ENCODE data around the gene BMP8B.
"Not testable (repeated sequence)": the region's sequence is repeated elsewhere in the genome, so short reads cannot be mapped to it uniquely, and the experiment has no call there.

The BMP8B gene

GRCh38 chr1:39832294-39832693 is 43.6 kb upstream of the BMP8B start:
- CTCF ChIA-PET = no interaction called here
- Histone ChIP-seq H3K4me3 (ENCODE audit: control insufficient read depth in 1 of 7, extremely low read depth in 1 of 7, insufficient read depth in 4 of 7, low read depth in 2 of 7, low read length in 6 of 7) (no peak overlapping the region), H3K27me3 (replicated peaks in 2 of 5; ENCODE audit: control insufficient read depth in 4 of 5, insufficient read depth in 5 of 5, low read length in 4 of 5) (peaks cover 0 to 15% (median 2%) of the 10 kb centered on the region in 5 experiments), H3K36me3 (ENCODE audit: control insufficient read depth in 4 of 4, insufficient read depth in 4 of 4, low read length in 3 of 4) (peaks cover 0 to 4% (median 1%) of the 10 kb centered on the region in 4 experiments), H3K4me1 (ENCODE audit: control extremely low read depth in 1 of 4, control insufficient read depth in 4 of 4, insufficient read depth in 4 of 4, low read length in 3 of 4) (no peaks in the 10 kb centered on the region), H3K27ac (ENCODE audit: insufficient read depth in 1 of 2, low read depth in 1 of 2, low read length in 2 of 2, poor library complexity in 1 of 2, severe bottlenecking in 2 of 2) (no peak overlapping the region), H3K9me3 (ENCODE audit: control extremely low read depth in 1 of 5, control insufficient read depth in 4 of 5, insufficient read depth in 2 of 5, low read depth in 1 of 5, low read length in 4 of 5) (no peaks in the 10 kb centered on the region)
- POLR2A ChIA-PET = no interaction called here
- no peak for DNase-seq
- 77% methylated on average over 6 of the region's 6 CpGs for WGBS (ENCODE audit: insufficient coverage)

- H3K27me3 ChIP-seq (replicated peaks in 2 of 5; ENCODE audit: control insufficient read depth in 4 of 5, insufficient read depth in 5 of 5, low read length in 4 of 5) = peaks cover 0 to 15% (median 2%) of the 10 kb centered on the region in 5 experiments
- DNase-seq = no peak
- no peak overlapping the region for H3K27ac ChIP-seq (ENCODE audit: insufficient read depth in 1 of 2, low read depth in 1 of 2, low read length in 2 of 2, poor library complexity in 1 of 2, severe bottlenecking in 2 of 2)
- no peaks in the 10 kb centered on the region for H3K36me3 ChIP-seq (ENCODE audit: control insufficient read depth in 4 of 4, insufficient read depth in 4 of 4, low read length in 3 of 4)
- ChIA-PET CTCF (interaction anchor here (0.5 to 2.1 kb wide), 6 partner anchors 12 to 903 kb away, joined by 3 to 7 read pairs (median 4); no protein-coding TSS in a partner anchor), POLR2A (no interaction called here)
- WGBS (ENCODE audit: insufficient coverage) = 81% methylated on average over 6 of the region's 6 CpGs
- no peak overlapping the region for H3K4me3 ChIP-seq (ENCODE audit: control insufficient read depth in 1 of 7, extremely low read depth in 1 of 7, insufficient read depth in 4 of 7, low read depth in 2 of 7, low read length in 6 of 7)
- no peaks in the 10 kb centered on the region for H3K4me1 ChIP-seq (ENCODE audit: control extremely low read depth in 1 of 4, control insufficient read depth in 4 of 4, insufficient read depth in 4 of 4, low read length in 3 of 4)
- H3K9me3 ChIP-seq (ENCODE audit: control extremely low read depth in 1 of 5, control insufficient read depth in 4 of 5, insufficient read depth in 2 of 5, low read depth in 1 of 5, low read length in 4 of 5) = no peaks in the 10 kb centered on the region
Measured at GRCh38 chr1:39829791-39830533, 41.3 kb upstream of the BMP8B start.

- ChIA-PET POLR2A (interaction anchor here (0.6 kb wide), 2 partner anchors 19 to 59 kb away, joined by 3 read pairs; no protein-coding TSS in a partner anchor), CTCF (interaction anchor here (0.6 to 1.9 kb wide), 7 partner anchors 11 to 901 kb away, joined by 3 to 7 read pairs (median 4); partner anchors contain the start of gene MYCL)
- DNase-seq = no peak
- no peaks in the 10 kb centered on the region for H3K4me1 ChIP-seq (ENCODE audit: control extremely low read depth in 1 of 4, control insufficient read depth in 4 of 4, insufficient read depth in 4 of 4, low read length in 3 of 4)
- no peak overlapping the region for H3K27ac ChIP-seq (ENCODE audit: insufficient read depth in 1 of 2, low read depth in 1 of 2, low read length in 2 of 2, poor library complexity in 1 of 2, severe bottlenecking in 2 of 2)
- H3K9me3 ChIP-seq (ENCODE audit: control extremely low read depth in 1 of 5, control insufficient read depth in 4 of 5, insufficient read depth in 2 of 5, low read depth in 1 of 5, low read length in 4 of 5) = no peaks in the 10 kb centered on the region
- no CpG with 5 or more reads among the region's 2 CpGs for WGBS (ENCODE audit: insufficient coverage)
- no peak overlapping the region for H3K4me3 ChIP-seq (ENCODE audit: control insufficient read depth in 1 of 7, extremely low read depth in 1 of 7, insufficient read depth in 4 of 7, low read depth in 2 of 7, low read length in 6 of 7)
- no peaks in the 10 kb centered on the region for H3K36me3 ChIP-seq (ENCODE audit: control insufficient read depth in 4 of 4, insufficient read depth in 4 of 4, low read length in 3 of 4)
- peaks cover 0 to 15% (median 2%) of the 10 kb centered on the region in 5 experiments for H3K27me3 ChIP-seq (replicated peaks in 2 of 5; ENCODE audit: control insufficient read depth in 4 of 5, insufficient read depth in 5 of 5, low read length in 4 of 5)
Measured at GRCh38 chr1:39828734-39829133, 40.1 kb upstream of the BMP8B start.

DNA sequence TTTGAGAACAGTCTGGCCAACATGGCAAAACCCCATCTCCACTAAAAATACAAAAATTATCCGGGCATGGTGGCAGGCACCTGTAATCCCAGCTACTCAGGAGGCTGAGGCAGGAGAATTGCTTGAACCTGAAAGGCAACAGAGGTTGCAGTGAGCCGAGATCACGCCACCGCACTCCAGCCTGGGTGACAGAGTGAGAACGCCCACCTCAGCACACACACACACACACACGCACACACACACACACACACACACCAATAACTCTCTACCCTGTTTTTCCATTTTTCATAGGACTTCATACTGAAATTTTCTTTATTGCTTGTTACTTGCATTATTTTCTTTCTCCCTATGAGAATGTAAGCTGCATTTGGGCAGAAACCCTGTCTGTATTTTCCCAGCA is 39.6 kb upstream of the BMP8B start:
- POLR2A ChIA-PET = interaction anchor here (0.6 kb wide), 2 partner anchors 19 to 59 kb away, joined by 3 read pairs; no protein-coding TSS in a partner anchor
- not testable (repeated sequence) for H3K4me3 ChIP-seq (ENCODE audit: control insufficient read depth in 1 of 7, extremely low read depth in 1 of 7, insufficient read depth in 4 of 7, low read depth in 2 of 7, low read length in 6 of 7); H3K4me1 ChIP-seq (ENCODE audit: control extremely low read depth in 1 of 4, control insufficient read depth in 4 of 4, insufficient read depth in 4 of 4, low read length in 3 of 4); H3K36me3 ChIP-seq (ENCODE audit: control insufficient read depth in 4 of 4, insufficient read depth in 4 of 4, low read length in 3 of 4); H3K9me3 ChIP-seq (ENCODE audit: control extremely low read depth in 1 of 5, control insufficient read depth in 4 of 5, insufficient read depth in 2 of 5, low read depth in 1 of 5, low read length in 4 of 5); H3K27ac ChIP-seq (ENCODE audit: insufficient read depth in 1 of 2, low read depth in 1 of 2, low read length in 2 of 2, poor library complexity in 1 of 2, severe bottlenecking in 2 of 2); DNase-seq
- WGBS (ENCODE audit: insufficient coverage) = 87% methylated on average over 5 of the region's 6 CpGs
- peaks cover 0 to 15% (median 2%) of the 10 kb centered on the region in 5 experiments for H3K27me3 ChIP-seq (replicated peaks in 2 of 5; ENCODE audit: control insufficient read depth in 4 of 5, insufficient read depth in 5 of 5, low read length in 4 of 5)
- CTCF ChIA-PET = interaction anchor here (0.6 to 1.9 kb wide), 8 partner anchors 8 to 901 kb away, joined by 3 to 7 read pairs (median 4); partner anchors contain the start of gene MYCL

DNA sequence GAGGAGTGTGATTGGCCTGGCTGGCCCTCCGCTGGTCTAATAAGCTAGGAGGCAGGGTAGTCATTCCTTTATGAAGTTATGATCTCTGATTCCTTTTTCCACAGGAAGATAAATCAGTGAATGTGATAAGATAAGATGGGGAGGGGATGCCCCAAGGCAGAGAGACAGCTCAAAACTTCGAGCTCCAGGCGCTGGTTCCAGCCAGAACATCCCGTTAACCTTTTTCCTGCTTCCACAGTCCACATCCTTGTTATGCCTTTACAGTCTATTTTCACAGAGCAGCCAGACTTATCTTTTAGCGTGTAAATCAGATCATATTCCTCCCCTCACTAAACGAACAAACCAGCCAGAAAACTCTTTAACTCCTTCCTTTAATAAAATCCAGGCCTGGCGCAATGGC is 38.5 kb upstream of the BMP8B start:
- no peaks in the 10 kb centered on the region for H3K36me3 ChIP-seq (ENCODE audit: control insufficient read depth in 4 of 4, insufficient read depth in 4 of 4, low read length in 3 of 4)
- POLR2A ChIA-PET = no interaction called here
- DNase-seq = no peak
- peaks cover 0 to 15% (median 2%) of the 10 kb centered on the region in 5 experiments for H3K27me3 ChIP-seq (replicated peaks in 2 of 5; ENCODE audit: control insufficient read depth in 4 of 5, insufficient read depth in 5 of 5, low read length in 4 of 5)
- H3K9me3 ChIP-seq (ENCODE audit: control extremely low read depth in 1 of 5, control insufficient read depth in 4 of 5, insufficient read depth in 2 of 5, low read depth in 1 of 5, low read length in 4 of 5) = no peaks in the 10 kb centered on the region
- H3K4me3 ChIP-seq (ENCODE audit: control insufficient read depth in 1 of 7, extremely low read depth in 1 of 7, insufficient read depth in 4 of 7, low read depth in 2 of 7, low read length in 6 of 7) = no peak overlapping the region
- no peak overlapping the region for H3K27ac ChIP-seq (ENCODE audit: insufficient read depth in 1 of 2, low read depth in 1 of 2, low read length in 2 of 2, poor library complexity in 1 of 2, severe bottlenecking in 2 of 2)
- no peaks in the 10 kb centered on the region for H3K4me1 ChIP-seq (ENCODE audit: control extremely low read depth in 1 of 4, control insufficient read depth in 4 of 4, insufficient read depth in 4 of 4, low read length in 3 of 4)
- WGBS (ENCODE audit: insufficient coverage) = 98% methylated on average over 6 of the region's 7 CpGs
- CTCF ChIA-PET = interaction anchor here (0.6 to 2.2 kb wide), 6 partner anchors 9 to 75 kb away, joined by 3 to 7 read pairs (median 4); partner anchors contain the start of gene MYCL

- Histone ChIP-seq H3K9me3 (ENCODE audit: control extremely low read depth in 1 of 5, control insufficient read depth in 4 of 5, insufficient read depth in 2 of 5, low read depth in 1 of 5, low read length in 4 of 5) (no peaks in the 10 kb centered on the region), H3K4me3 (ENCODE audit: control insufficient read depth in 1 of 7, extremely low read depth in 1 of 7, insufficient read depth in 4 of 7, low read depth in 2 of 7, low read length in 6 of 7) (no peak overlapping the region), H3K27ac (ENCODE audit: insufficient read depth in 1 of 2, low read depth in 1 of 2, low read length in 2 of 2, poor library complexity in 1 of 2, severe bottlenecking in 2 of 2) (no peak overlapping the region), H3K4me1 (ENCODE audit: control extremely low read depth in 1 of 4, control insufficient read depth in 4 of 4, insufficient read depth in 4 of 4, low read length in 3 of 4) (no peaks in the 10 kb centered on the region), H3K36me3 (ENCODE audit: control insufficient read depth in 4 of 4, insufficient read depth in 4 of 4, low read length in 3 of 4) (no peaks in the 10 kb centered on the region), H3K27me3 (replicated peaks in 2 of 5; ENCODE audit: control insufficient read depth in 4 of 5, insufficient read depth in 5 of 5, low read length in 4 of 5) (peaks cover 0 to 15% (median 2%) of the 10 kb centered on the region in 5 experiments)
- 98% methylated on average over 5 of the region's 6 CpGs for WGBS (ENCODE audit: insufficient coverage)
- ChIA-PET CTCF (interaction anchor here (0.6 to 2.2 kb wide), 5 partner anchors 9 to 28 kb away, joined by 3 to 7 read pairs (median 3); no protein-coding TSS in a partner anchor), POLR2A (no interaction called here)
- DNase-seq = no peak
Measured at GRCh38 chr1:39826583-39826982, 37.9 kb upstream of the BMP8B start.

DNA sequence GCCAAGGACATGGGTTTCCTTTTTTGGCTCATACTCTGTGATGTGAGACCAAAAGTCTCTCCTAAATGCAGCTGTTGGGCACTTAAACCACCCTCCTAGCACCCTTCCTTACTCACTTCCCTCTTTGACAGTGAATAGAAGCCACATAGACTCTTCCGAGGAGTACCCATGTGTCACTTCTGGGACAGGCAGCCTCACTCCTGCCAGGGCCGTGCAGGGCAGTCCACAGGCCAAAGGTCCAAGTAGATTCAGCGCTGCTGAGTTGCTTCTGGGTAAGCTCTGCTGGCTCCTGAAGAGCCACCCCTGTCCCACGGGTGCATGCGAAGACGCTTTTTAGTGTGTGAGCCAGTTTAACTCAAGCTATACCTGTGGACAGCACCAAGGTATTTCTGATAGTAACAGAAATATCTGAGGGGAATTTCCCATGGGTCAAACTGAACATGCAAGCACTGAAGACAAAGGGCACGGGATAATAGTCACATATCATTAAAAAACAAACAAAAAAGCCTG is 36.8 kb upstream of the BMP8B start:
- Histone ChIP-seq H3K4me1 (ENCODE audit: control extremely low read depth in 1 of 4, control insufficient read depth in 4 of 4, insufficient read depth in 4 of 4, low read length in 3 of 4) (no peaks in the 10 kb centered on the region), H3K4me3 (ENCODE audit: control insufficient read depth in 1 of 7, extremely low read depth in 1 of 7, insufficient read depth in 4 of 7, low read depth in 2 of 7, low read length in 6 of 7) (no peak overlapping the region), H3K27ac (ENCODE audit: insufficient read depth in 1 of 2, low read depth in 1 of 2, low read length in 2 of 2, poor library complexity in 1 of 2, severe bottlenecking in 2 of 2) (no peak overlapping the region), H3K36me3 (ENCODE audit: control insufficient read depth in 4 of 4, insufficient read depth in 4 of 4, low read length in 3 of 4) (no peaks in the 10 kb centered on the region), H3K27me3 (replicated peaks in 2 of 5; ENCODE audit: control insufficient read depth in 4 of 5, insufficient read depth in 5 of 5, low read length in 4 of 5) (peaks cover 0 to 13% (median 4%) of the 10 kb centered on the region in 5 experiments), H3K9me3 (ENCODE audit: control extremely low read depth in 1 of 5, control insufficient read depth in 4 of 5, insufficient read depth in 2 of 5, low read depth in 1 of 5, low read length in 4 of 5) (no peaks in the 10 kb centered on the region)
- WGBS (ENCODE audit: insufficient coverage) = 97% methylated on average over 7 of the region's 7 CpGs
- POLR2A ChIA-PET = no interaction called here
- CTCF ChIA-PET = interaction anchor here (1.0 to 2.2 kb wide), 3 partner anchors 8 to 147 kb away, joined by 3 to 7 read pairs (median 3); no protein-coding TSS in a partner anchor
- DNase-seq = no peak

Measured in common myeloid progenitor, CD34-positive (primary cell).